Activated CD8-positive, alpha-beta memory T cell treated with anti-CD3 and anti-CD28 coated beads for 4 hours (primary cell): ENCODE measurements around the gene CNTNAP1.
"Not testable (repeated sequence)": the region's sequence is repeated elsewhere in the genome, so short reads cannot be mapped to it uniquely, and the experiment has no call there.

Experiments used
- DNase-seq, 2 donors: peaks; one replicate each; pipeline ENCODE4 v3.0.0-alpha.2; 2020; ENCODE audit warnings: low read depth in 2 of 2

CNTNAP1 gene

DNA sequence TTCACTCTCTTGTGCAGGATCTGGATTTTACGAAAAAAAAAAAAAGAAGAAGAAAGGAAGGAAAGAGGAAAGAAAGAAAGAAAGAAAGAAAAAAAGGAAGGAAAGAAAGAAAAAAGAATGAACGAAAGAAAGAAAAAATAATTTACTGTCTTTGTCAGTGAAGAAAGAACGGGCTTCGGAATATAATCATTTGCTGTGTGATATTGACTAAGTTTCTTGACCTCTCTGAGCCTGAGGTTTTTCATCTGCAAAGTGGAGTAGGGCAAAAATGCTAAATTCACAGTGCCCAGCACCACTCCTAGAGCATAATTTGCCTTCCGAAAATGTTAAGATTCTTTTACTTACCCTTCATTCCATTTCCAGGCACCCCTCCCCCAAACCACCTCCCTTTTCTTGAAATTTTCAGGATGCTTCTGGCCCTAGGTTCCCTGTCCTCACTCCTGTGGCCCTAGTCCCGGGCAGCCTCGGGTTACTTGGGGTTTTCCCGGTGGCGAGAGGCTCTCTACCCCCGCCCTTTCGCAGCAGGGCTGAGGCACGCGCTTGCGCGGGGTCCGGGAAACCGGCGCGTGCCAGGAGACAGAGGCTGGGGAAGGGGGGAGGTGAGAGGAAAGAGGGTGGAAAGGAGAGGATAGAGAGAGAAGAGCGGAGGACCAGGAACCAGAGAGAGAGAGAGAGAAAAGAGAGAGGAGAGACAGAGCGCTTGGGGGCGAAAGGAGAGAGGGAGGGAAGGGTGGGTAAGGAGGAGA, at the start of gene CNTNAP1:
Gene CNTNAP1, plus strand, starts transcription at position 556 of the 746 bp plus-strand sequence. CDS start 299 bp downstream, outside the sequence.
- DNase-seq: no peak

GRCh38 chr17:42632949-42633444, 49.3 kb upstream of the CNTNAP1 start:
- no peak for DNase-seq

- no peak for DNase-seq
Observed at GRCh38 chr17:42639525-42640113, 42.7 kb upstream of the CNTNAP1 start.

DNA sequence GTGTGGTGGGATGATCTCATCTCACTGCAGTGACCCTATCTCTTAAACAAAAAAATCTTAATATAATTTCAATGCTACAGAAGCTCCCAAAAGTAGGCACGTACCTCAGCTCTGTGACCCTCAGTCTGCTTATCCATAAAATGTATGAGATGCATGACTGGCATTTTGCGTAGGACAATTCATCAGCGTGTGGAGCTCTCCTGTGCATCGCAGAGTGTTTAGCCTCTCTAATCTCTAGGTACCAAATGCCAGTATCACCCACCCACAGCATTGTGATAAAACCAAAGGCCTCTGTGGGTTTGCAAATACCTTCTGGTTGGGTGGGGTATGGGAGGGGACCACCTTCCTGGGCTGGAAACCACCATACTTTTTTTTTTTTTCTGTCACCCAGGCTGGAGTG, 42.2 kb upstream of the CNTNAP1 start:
- no peak for DNase-seq

DNA sequence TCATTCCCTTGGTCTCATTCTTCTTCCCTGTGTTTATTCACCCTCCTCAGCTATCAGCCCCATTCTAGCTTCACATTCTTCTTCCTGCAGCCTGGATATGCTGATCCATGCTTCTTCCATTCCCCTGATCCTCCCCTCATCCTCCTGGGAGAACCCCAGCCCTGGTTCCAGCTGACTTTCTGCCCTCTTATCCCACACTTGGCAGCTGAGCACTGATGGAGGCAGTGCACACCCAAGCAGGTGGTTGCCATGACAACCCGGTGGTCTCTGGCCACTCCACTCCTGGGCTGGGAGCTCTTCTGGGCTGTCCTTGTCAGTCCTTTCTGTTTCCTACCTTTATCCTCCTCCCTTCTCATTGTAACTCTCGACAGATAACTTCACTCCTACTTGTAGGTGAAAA, 40.0 kb upstream of the CNTNAP1 start:
- no peak for DNase-seq

DNA sequence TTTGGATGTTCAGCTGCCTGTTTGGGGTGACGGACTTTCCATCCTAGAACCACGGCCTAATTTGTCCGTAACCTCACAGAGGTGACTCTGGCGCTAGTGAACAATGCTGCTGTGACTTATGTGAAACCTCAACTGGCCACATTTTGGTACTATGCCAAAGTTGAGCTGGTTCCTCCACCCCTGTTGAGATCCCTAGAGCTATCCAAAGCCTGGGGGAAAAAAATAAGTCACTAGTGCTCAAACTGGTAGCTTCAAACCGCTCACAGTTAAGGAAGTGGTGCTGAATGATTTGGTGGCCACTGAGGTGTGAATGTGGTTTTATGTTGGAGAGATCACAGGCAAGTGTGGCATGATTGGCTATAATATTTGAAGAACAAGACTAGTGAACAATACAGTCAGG, 34.6 kb upstream of the CNTNAP1 start:
- DNase-seq: no peak

GRCh38 chr17:42651392-42651791, 30.9 kb upstream of the CNTNAP1 start:
- DNase-seq: no peak

GRCh38 chr17:42653179-42654124, 28.9 kb upstream of the CNTNAP1 start:
- no peak for DNase-seq

GRCh38 chr17:42655528-42655927, 26.8 kb upstream of the CNTNAP1 start:
- no peak for DNase-seq

GRCh38 chr17:42657824-42658588, 24.3 kb upstream of the CNTNAP1 start:
- no peak for DNase-seq

DNA sequence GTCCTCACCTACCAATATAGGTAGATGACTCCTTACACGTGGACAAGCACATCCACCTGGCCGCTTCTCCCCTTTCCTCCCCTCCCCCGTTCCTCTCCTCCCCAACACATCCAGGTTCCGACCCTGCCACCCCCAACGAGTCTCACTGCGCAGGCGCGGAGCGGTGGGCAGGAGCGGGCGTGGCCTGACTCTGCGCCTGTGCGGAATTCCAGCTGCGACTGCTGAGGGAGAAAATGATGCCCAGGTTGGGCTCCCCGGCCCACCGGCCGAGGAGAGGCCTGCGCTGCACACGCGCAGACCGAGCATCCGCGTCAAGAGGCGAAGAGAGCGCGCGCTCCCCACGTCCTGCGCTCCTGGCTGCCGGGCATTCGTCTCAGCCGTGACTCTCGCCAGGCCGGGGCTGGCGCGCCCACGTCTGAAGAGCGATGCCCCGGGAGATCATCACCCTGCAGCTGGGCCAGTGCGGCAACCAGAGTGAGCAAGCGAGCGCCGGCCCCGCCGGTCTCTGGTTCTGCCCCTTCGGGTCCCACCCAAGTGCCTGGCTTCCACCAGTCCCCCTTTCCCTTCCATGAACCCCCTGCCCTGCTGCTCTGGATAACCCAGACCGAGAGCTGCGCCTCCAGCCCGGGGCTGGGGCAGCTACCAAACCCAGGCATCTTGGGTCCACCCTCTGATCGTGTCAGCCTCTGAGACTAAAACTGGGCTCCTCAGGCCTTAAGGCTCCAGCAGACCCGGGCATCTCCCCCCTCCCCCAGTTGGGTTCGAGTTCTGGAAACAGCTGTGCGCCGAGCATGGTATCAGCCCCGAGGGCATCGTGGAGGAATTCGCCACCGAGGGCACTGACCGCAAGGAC, 23.0 kb upstream of the CNTNAP1 start, which contains the start of gene TUBG2:
Gene TUBG2, plus strand, starts transcription at position 206 of the 853 bp plus-strand sequence. Its CDS starts 220 bp downstream, at position 426.
- DNase-seq: peak; percentile 53 to 70

GRCh38 chr17:42659932-42660274, 22.4 kb upstream of the CNTNAP1 start:
- DNase-seq: not testable (repeated sequence)

GRCh38 chr17:42660692-42661345, 21.5 kb upstream of the CNTNAP1 start:
- no peak for DNase-seq

DNA sequence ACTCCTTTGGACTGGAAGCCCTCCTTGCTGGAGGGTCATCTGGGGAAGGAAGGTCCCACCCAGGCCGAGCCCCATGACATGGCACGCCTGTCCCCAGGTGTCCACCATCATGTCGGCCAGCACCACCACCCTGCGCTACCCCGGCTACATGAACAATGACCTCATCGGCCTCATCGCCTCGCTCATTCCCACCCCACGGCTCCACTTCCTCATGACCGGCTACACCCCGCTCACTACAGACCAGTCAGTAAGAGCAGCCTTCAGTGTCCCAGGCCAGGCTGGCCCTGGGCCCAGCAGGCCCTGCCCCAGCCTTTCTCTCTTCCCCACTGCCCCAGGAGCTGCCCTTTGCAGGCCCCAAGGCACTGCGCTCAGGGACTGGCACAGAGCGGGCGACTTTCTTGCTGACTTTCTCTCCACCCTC, 16.7 kb upstream of the CNTNAP1 start:
- no peak for DNase-seq

- not testable (repeated sequence) for DNase-seq
Observed at GRCh38 chr17:42666126-42666525, 16.2 kb upstream of the CNTNAP1 start.

DNA sequence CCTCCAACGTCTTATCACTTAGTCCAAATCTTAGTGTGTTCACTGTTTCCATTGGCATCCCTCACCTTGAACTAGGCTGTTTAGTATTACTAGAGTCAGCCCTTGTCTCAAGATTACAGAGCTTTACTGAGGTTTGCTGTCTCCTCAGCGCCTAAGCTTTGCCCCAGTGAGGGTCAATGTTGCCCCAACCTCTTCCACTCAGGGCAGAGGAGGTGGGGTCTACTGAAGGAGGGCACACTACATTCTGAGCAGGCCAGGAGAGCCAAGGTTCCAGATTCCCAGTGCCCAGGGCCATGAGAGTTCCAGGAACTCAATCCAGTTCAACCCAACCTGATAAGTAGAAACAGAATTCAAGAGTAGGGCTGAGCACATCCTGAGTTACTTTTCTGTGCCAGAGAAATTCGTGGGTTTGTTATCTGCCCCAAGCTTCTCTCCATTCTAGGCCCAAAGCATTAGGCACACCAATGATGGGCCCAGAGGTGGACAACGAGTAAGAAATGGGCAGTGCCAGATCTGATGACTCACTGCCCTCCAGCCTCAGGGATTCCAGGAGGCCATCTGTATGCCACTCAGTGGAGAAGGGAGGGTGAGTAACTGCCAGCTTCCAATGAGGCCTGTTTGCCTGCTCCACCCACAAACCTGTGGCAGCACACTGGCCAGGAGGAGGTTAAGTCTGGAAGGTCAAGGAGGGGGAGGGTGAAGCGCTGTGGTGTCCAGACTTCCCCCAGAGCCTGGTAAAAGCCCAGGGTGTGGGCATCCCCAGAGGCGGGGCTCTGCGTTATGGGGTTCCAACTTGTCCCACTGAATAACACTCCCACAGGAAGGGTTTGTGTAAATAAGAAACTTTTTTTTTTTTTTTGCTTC, 15.0 kb upstream of the CNTNAP1 start:
- DNase-seq: no peak

DNA sequence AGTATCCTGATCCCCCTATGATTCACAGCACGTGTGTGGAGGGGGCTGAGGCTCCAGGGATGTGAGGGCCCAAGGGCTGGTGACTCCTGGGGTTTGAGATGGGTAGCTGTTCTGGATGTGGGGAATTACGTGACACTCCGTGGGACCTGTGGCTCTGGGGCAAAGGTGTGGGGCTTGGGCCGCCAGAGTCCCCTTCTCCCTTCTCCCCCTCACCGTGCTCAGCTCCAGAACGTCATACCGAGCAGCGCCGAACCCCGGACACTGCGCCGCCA, 12.7 kb upstream of the CNTNAP1 start:
- DNase-seq: no peak

GRCh38 chr17:42669977-42670788, 12.1 kb upstream of the CNTNAP1 start:
- no peak for DNase-seq
